Measurements from ENCODE around the gene LRRFIP1.

LRRFIP1 gene

DNA sequence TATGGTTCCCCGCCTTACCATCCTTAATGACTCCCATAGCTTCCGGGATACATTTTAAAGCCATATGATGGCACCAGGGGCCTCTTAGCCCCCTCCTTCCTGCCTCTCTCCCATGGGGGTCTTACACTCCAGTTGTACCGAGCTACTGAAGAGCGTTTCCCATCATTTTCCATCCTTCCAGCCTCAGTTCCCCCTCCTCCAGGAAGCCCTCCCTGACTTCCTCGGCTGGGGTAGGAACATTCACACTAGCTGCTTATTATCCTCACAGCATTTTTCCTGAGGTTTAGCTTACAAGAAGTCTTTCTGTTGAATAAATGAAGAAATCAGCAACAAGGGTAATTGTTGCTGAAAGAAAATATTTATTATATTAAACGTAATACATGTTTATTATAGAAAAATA, 41.1 kb downstream of the LRRFIP1 start:
- no peak for TF ChIP-seq TAF1 (IDR thresholded peaks at IDR 0.05; ENCODE audit: low read depth, low read length)
- no peak for FAIRE-seq
- no peak for DNase-seq (ENCODE audit: insufficient read length, low spot score)

- DNase-seq (ENCODE audit: insufficient read length, low spot score) (no peak), FAIRE-seq (peak; percentile 38)
- TF ChIP-seq SPI1 (IDR thresholded peaks at IDR 0.05; ENCODE audit: low read depth, low read length): no peak
- no peak for TF ChIP-seq TAF1 (IDR thresholded peaks at IDR 0.05; ENCODE audit: low read depth, low read length)
- TF ChIP-seq PAX5 (IDR thresholded peaks at IDR 0.05; ENCODE audit: insufficient read depth, low read length, severe bottlenecking): no peak
- no peak for TF ChIP-seq POLR2AphosphoS5 (IDR thresholded peaks at IDR 0.05; ENCODE audit: low read depth, low read length)
These were observed 41.9 kb downstream of the LRRFIP1 start for GRCh38 chr2:237669283-237669627.

DNA sequence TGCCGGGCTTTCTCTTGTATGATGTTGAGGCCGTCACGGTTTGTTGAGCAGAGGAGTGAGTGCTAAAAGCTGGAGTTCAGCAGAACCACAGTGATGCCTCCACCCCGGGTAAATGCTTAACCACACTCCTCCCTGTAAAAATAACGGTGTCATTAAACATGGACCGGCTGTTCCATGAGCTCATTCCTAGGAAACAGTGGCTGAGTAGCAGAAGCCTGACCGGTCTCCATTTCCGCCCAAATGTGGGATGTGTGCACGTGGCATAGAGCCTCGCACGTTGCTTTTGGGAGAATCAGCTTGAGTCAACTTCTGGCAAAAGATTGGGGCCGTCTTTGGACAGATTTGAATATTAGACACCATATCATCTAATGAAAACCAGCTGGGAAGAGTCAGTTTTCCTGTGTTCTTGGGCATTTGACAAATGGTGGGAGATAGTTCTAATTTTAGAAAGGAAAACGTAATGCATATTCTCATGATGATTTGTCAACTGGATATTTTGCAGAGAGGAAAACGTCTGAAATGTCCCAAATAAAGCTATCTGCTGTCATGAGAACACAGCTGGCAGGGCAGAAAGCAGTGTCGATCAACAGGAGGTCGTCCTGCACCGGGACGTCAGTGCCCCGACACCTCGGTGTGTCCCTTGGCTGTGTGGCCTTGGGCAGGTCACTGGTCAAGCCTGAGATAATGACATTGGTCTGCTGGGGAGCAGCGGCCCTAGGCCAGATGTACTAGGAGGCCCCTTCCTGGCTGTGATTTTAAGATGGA, 42.4 kb downstream of the LRRFIP1 start:
- DNase-seq (ENCODE audit: insufficient read length, low spot score): peak; percentile 52
- peak; percentile 62 for FAIRE-seq
- TF ChIP-seq PAX5 (IDR thresholded peaks at IDR 0.05; ENCODE audit: insufficient read depth, low read length, severe bottlenecking) (peak; percentile 99), POU2F2 (IDR thresholded peaks at IDR 0.05; ENCODE audit: low read depth, low read length) (no peak)

DNA sequence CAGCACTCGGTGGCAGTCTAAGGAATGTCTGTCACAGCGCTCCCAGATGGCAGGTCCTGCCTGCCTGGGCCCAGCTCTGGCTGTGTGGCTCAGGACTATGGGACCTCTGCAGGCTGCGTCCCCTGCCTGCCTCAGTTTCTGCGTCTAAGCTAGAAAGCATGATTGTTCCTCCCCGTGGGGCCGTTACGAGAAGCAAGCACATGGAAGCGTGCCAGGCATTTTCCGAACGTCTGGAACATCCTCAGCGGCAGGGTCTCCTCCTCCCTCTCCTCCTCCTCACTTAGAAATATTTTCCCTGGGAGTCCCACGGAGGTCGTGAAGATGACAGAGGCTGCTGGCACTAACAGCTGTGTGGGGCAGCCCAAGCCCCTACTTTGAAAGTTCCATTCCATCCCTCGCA, 43.3 kb downstream of the LRRFIP1 start:
- FAIRE-seq (no peak), DNase-seq (ENCODE audit: insufficient read length, low spot score) (no peak)
- TF ChIP-seq POU2F2 (IDR thresholded peaks at IDR 0.05; ENCODE audit: low read depth, low read length): no peak
- no peak for TF ChIP-seq POLR2A (IDR thresholded peaks at IDR 0.05; ENCODE audit: low read depth, low read length)

GRCh38 chr2:237671466-237672138, 44.2 kb downstream of the LRRFIP1 start:
- FAIRE-seq (peak; percentile 71), DNase-seq (ENCODE audit: insufficient read length, low spot score) (no peak)
- TF ChIP-seq TAF1 (IDR thresholded peaks at IDR 0.05; ENCODE audit: low read depth, low read length): no peak
- TF ChIP-seq SPI1 (IDR thresholded peaks at IDR 0.05; ENCODE audit: low read depth, low read length): peak; percentile 55
- TF ChIP-seq POU2F2 (IDR thresholded peaks at IDR 0.05; ENCODE audit: low read depth, low read length): no peak
- no peak for TF ChIP-seq PAX5 (IDR thresholded peaks at IDR 0.05; ENCODE audit: insufficient read depth, low read length, severe bottlenecking)
- TF ChIP-seq POLR2A (IDR thresholded peaks at IDR 0.05; ENCODE audit: low read depth, low read length): no peak
- no peak for TF ChIP-seq POLR2AphosphoS5 (IDR thresholded peaks at IDR 0.05; ENCODE audit: low read depth, low read length)

DNA sequence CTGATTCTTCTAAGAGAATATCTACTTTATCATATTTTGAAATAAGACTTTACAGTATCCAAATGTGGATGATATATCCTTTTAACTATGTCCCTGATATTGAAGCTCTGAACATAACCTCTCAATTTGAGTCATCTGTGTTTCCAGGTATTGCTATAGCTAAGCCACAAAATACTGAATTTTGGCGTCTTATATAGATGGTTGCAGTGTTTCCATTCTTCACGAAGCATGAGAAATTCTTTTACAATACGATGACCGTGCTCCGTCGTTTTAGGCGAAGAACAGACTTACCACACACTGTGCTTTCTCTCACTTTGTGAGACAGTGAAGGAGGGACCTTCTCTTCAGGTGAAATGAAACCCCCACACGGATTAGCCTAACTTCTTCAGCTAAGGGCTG, 45.3 kb downstream of the LRRFIP1 start:
- no peak for FAIRE-seq
- no peak for TF ChIP-seq PAX5 (IDR thresholded peaks at IDR 0.05; ENCODE audit: insufficient read depth, low read length, severe bottlenecking)
- TF ChIP-seq POU2F2 (IDR thresholded peaks at IDR 0.05; ENCODE audit: low read depth, low read length): no peak
- TF ChIP-seq POLR2AphosphoS5 (IDR thresholded peaks at IDR 0.05; ENCODE audit: low read depth, low read length): no peak
- no peak for TF ChIP-seq POLR2A (IDR thresholded peaks at IDR 0.05; ENCODE audit: low read depth, low read length)
- TF ChIP-seq SPI1 (IDR thresholded peaks at IDR 0.05; ENCODE audit: low read depth, low read length): no peak
- no peak for TF ChIP-seq TAF1 (IDR thresholded peaks at IDR 0.05; ENCODE audit: low read depth, low read length)
- no peak for DNase-seq (ENCODE audit: insufficient read length, low spot score)

DNA sequence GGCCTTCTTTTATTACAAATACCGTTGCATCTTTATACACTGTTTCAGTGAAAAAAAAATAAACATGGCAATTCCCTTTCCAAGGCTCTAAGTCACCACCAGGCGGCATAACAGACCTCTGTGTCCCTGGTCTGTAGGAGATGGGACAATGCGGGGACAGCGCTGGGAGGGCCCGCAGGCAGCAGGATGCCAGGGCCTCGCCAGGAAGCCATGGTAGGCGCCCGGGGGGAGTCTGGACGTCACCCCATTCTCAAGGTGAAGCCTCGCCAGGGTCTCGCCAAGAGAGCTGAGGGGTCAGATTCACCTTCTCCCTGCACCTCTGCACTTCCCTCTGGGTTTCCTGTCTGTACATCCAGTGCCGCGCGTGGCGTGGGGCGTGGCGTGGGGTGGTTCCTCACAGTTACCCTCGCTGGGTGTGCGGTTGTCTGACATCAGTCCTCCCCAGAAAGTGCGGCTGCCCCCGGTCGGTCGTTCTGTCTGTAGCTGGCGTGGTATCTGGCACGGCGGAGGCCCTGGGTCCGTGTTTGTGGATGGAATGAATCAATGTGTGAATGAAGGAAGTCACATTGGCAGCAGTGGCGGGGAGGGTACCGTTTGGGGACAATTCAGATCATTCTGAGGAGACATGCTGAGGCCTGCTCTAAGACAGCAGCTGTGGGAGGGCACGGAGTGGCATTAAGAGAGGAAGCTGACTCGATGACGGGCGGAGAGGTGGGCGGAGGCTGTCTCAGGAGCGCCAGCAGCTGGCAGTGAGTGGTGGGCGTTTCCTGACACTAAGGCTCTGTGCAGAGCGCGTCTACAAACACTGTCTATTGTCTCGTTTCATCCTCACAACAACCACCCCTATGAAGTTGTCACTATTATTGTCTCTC, 46.0 kb downstream of the LRRFIP1 start:
- DNase-seq (ENCODE audit: insufficient read length, low spot score) (no peak), FAIRE-seq (peak; percentile 63)
- TF ChIP-seq SPI1 (IDR thresholded peaks at IDR 0.05; ENCODE audit: low read depth, low read length): no peak
- no peak for TF ChIP-seq POLR2A (IDR thresholded peaks at IDR 0.05; ENCODE audit: low read depth, low read length)
- TF ChIP-seq TAF1 (IDR thresholded peaks at IDR 0.05; ENCODE audit: low read depth, low read length): no peak
- no peak for TF ChIP-seq POLR2AphosphoS5 (IDR thresholded peaks at IDR 0.05; ENCODE audit: low read depth, low read length)
- no peak for TF ChIP-seq PAX5 (IDR thresholded peaks at IDR 0.05; ENCODE audit: insufficient read depth, low read length, severe bottlenecking)
- TF ChIP-seq POU2F2 (IDR thresholded peaks at IDR 0.05; ENCODE audit: low read depth, low read length): no peak

GRCh38 chr2:237674731-237675276, 47.4 kb downstream of the LRRFIP1 start:
- no peak for TF ChIP-seq PAX5 (IDR thresholded peaks at IDR 0.05; ENCODE audit: insufficient read depth, low read length, severe bottlenecking)
- peak; percentile 64; the same call in 1 of the 2 replicates for TF ChIP-seq SPI1 (IDR thresholded peaks at IDR 0.05; ENCODE audit: low read depth, low read length)
- peak; percentile 43 for DNase-seq (ENCODE audit: insufficient read length, low spot score)
- FAIRE-seq: peak; percentile 96

GRCh38 chr2:237675316-237675715, 47.9 kb downstream of the LRRFIP1 start:
- no peak for TF ChIP-seq POLR2AphosphoS5 (IDR thresholded peaks at IDR 0.05; ENCODE audit: low read depth, low read length)
- DNase-seq (ENCODE audit: insufficient read length, low spot score) (no peak), FAIRE-seq (no peak)
